GM23338 (cell line): ENCODE results near the gene NDC1. TPM values are rescaled to one million over a fixed set of nuclear protein-coding genes. Genes with fewer than 3 reads are reported as not detected.

ENCODE experiments used
- ATAC-seq: fragments of 200-7000 bp; cut with Tn5 transposase; 3 replicates; pipeline ENCODE4 v1.9.1; 2020
- DNase-seq: peaks from one replicate; pipeline ENCODE4 v3.0.0-alpha.2; 2015; ENCODE audit warnings: low spot score
- H2AFZ ChIP-seq: fragments of 200-600 bp; sonication (generic); 2 replicates; pipeline ENCODE4 v1.8.0; 2016; ENCODE audit warnings: antibody characterized with exemption, mild to moderate bottlenecking, moderate library complexity
- H3F3A ChIP-seq: fragments of 200-600 bp; sonication (generic); replicated peaks from 2 replicates; pipeline ENCODE4 v1.8.0; 2017; ENCODE audit warnings: antibody characterized with exemption, mixed run types, low read depth
- H3K27ac ChIP-seq: fragments of 200-600 bp; sonication (generic); 2 replicates; pipeline ENCODE4 v1.6.1; 2016; ENCODE audit warnings: low read depth
- H3K27me3 ChIP-seq: fragments of 200-600 bp; sonication (generic); 2 replicates; pipeline ENCODE4 v1.8.0; 2016; ENCODE audit warnings: mild to moderate bottlenecking, mixed run types, moderate library complexity; ENCODE audit not compliant: insufficient read depth
- H3K36me3 ChIP-seq: fragments of 200-600 bp; sonication (generic); 2 replicates; pipeline ENCODE4 v1.8.0; 2016; ENCODE audit warnings: mild to moderate bottlenecking; ENCODE audit not compliant: insufficient read depth
- H3K4me1 ChIP-seq: fragments of 200-600 bp; sonication (generic); 2 replicates; pipeline ENCODE4 v1.8.0; 2016; ENCODE audit warnings: mild to moderate bottlenecking, moderate library complexity; ENCODE audit not compliant: insufficient read depth
- H3K4me2 ChIP-seq: fragments of 200-600 bp; sonication (generic); 2 replicates; pipeline ENCODE4 v1.7.1; 2017; ENCODE audit warnings: mixed run types
- H3K4me3 ChIP-seq: fragments of 200-600 bp; sonication (generic); 2 replicates; pipeline ENCODE4 v1.6.1; 2016; ENCODE audit warnings: mixed run types
- H3K79me2 ChIP-seq: fragments of 200-600 bp; sonication (generic); replicated peaks from 2 replicates; pipeline ENCODE4 v1.8.0; 2017; ENCODE audit warnings: mild to moderate bottlenecking; ENCODE audit not compliant: insufficient read depth
- H3K9me2 ChIP-seq: fragments of 200-600 bp; sonication (generic); 2 replicates; pipeline ENCODE4 v1.8.0; 2017; ENCODE audit not compliant: insufficient read depth
- H4K20me1 ChIP-seq: fragments of 200-600 bp; sonication (generic); replicated peaks from 2 replicates; pipeline ENCODE4 v1.8.0; 2017; ENCODE audit warnings: mild to moderate bottlenecking; ENCODE audit not compliant: insufficient read depth
- H3K27ac Mint-ChIP-seq: 2 replicates; pipeline ENCODE4 v1.8.0; 2020; ENCODE audit warnings: inconsistent platforms, mild to moderate bottlenecking, moderate library complexity, mixed read lengths
- H3K27me3 Mint-ChIP-seq: 3 replicates; pipeline ENCODE4 v1.8.0; 2022; ENCODE audit warnings: low read depth, mild to moderate bottlenecking, moderate library complexity, mixed read lengths, inconsistent platforms; ENCODE audit not compliant: insufficient read depth, poor library complexity
- H3K36me3 Mint-ChIP-seq: 3 replicates; pipeline ENCODE4 v1.8.0; 2021; ENCODE audit warnings: low read depth, mild to moderate bottlenecking, inconsistent platforms, moderate library complexity, mixed read lengths
- H3K4me1 Mint-ChIP-seq: 3 replicates; pipeline ENCODE4 v1.8.0; 2020; ENCODE audit warnings: mild to moderate bottlenecking, inconsistent platforms, mixed read lengths
- H3K4me3 Mint-ChIP-seq: 3 replicates; pipeline ENCODE4 v1.8.0; 2021; ENCODE audit warnings: moderate library complexity, mild to moderate bottlenecking, inconsistent platforms, mixed read lengths
- H3K9me3 Mint-ChIP-seq: 3 replicates; pipeline ENCODE4 v1.8.0; 2020; ENCODE audit warnings: moderate library complexity, mild to moderate bottlenecking, inconsistent platforms, mixed read lengths
- CREB1 ChIP-seq: fragments of 250-450 bp; sonication (Bioruptor Pico); IDR thresholded peaks from 2 replicates; pipeline ENCODE4 v1.5.0; 2020; ENCODE audit warnings: low read depth, mild to moderate bottlenecking, moderate library complexity
- EZH2 ChIP-seq: fragments of 200-600 bp; sonication (generic); IDR thresholded peaks from one replicate; pipeline ENCODE4 v1.8.0; 2017; ENCODE audit warnings: antibody characterized with exemption, mild to moderate bottlenecking, low read depth; ENCODE audit not compliant: unreplicated experiment
- EZH2phosphoT487 ChIP-seq: fragments of 200-600 bp; sonication (generic); IDR thresholded peaks from one replicate; pipeline ENCODE4 v1.8.1; 2018; ENCODE audit warnings: antibody characterized with exemption; ENCODE audit not compliant: unreplicated experiment
- JUNB ChIP-seq: IDR thresholded peaks from one replicate; pipeline ENCODE4 v1.6.1; 2016; ENCODE audit warnings: antibody characterized with exemption; ENCODE audit not compliant: unreplicated experiment
- NANOG ChIP-seq: IDR thresholded peaks from 2 replicates; pipeline ENCODE4 v1.6.1; 2016; ENCODE audit warnings: antibody characterized with exemption, borderline replicate concordance
- POLR2AphosphoS5 ChIP-seq: IDR thresholded peaks from 2 replicates; pipeline ENCODE4 v1.6.1; 2016; ENCODE audit warnings: antibody characterized with exemption, low read depth
- STAT1 ChIP-seq: IDR thresholded peaks from one replicate; pipeline ENCODE4 v1.6.1; 2016; ENCODE audit warnings: antibody characterized with exemption; ENCODE audit not compliant: unreplicated experiment
- ZNF114 ChIP-seq: fragments of 250-450 bp; sonication (Bioruptor Pico); IDR thresholded peaks from 2 replicates; pipeline ENCODE4 v1.5.0; 2020; ENCODE audit warnings: mild to moderate bottlenecking, moderate library complexity
- ZNF331 ChIP-seq: fragments of 250-450 bp; sonication (Bioruptor Pico); IDR thresholded peaks from 2 replicates; pipeline ENCODE4 v1.5.0; 2020; ENCODE audit warnings: low read depth, mild to moderate bottlenecking, moderate library complexity
- polyA plus RNA-seq: library from polyadenylated mRNA; unstranded; fragments of >200 nt; fragmentation: Nextera tagmentation; extraction: Ambion mirVana; gene quantifications from 2 replicates; pipeline ENCODE4 v1.2.1, GENCODE V29; 2016
- total RNA-seq: library from RNA; depleted of rRNA; stranded (reverse); fragments of >200 nt; shearing (Covaris generic); gene quantifications from 2 replicates; pipeline ENCODE4 v1.2.3, GENCODE V29; 2014
- TF ChIP-seq, protein P1 (sequence below): IDR thresholded peaks from one replicate; pipeline ENCODE4 v1.6.1; 2018; ENCODE audit warnings: antibody characterized with exemption; ENCODE audit not compliant: unreplicated experiment
- TF ChIP-seq, protein P2 (sequence below), 2 experiments: fragments of 200-600 bp in 1 of 2; sonication (generic) in 1 of 2; conservative IDR thresholded peaks; 2 replicates each; pipeline versions ENCODE4 v1.5.1 to v1.6.1; 2016 to 2017; ENCODE audit warnings: antibody characterized with exemption in 2 of 2, low read depth in 2 of 2, mild to moderate bottlenecking in 2 of 2, moderate library complexity in 1 of 2
- TF ChIP-seq, protein P3 (sequence below): fragments of 250-450 bp; sonication (Bioruptor Pico); IDR thresholded peaks from 2 replicates; pipeline ENCODE4 v1.5.0; 2020; ENCODE audit warnings: mild to moderate bottlenecking, moderate library complexity
- TF ChIP-seq, protein P4 (sequence below): IDR thresholded peaks from 2 replicates; pipeline ENCODE4 v1.6.1; 2016; ENCODE audit warnings: antibody characterized with exemption

Gene NDC1
- total and polyA plus RNA-seq, 2 experiments from 2014 or later, result 19.8 to 100 TPM

DNA sequence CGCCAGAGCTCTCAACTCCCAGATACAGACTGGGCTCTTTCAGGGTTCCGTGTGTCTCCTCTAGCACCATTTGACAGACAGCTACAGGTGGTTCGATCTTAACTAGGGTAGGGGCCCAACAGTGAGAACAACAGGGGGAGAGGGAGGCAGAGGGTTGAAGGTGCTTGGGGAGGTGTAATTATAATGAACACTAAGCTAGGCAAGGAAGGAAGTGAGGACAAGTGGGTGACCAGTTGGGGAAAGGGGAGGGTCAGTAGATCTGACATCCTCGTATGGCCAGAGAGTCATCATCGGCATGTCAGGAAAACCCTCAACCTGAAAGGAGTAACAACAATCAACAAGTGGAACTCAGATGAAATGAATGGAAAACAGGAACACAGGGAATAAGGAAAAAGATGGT lies 121.9 kb downstream of the NDC1 start:
- Mint-ChIP-seq H3K9me3 (no peaks in the 10 kb centered on the region), H3K36me3 (no peaks in the 10 kb centered on the region; the same call in 2 of the 3 replicates), H3K4me3 (no peak overlapping the region), H3K4me1 (no peaks in the 10 kb centered on the region; the same call in 1 of the 3 replicates), H3K27me3 (peaks cover 11% of the 10 kb centered on the region), H3K27ac (no peak overlapping the region)
- ATAC-seq (no peak), DNase-seq (no peak)
- H3K4me1 ChIP-seq, result no peaks in the 10 kb centered on the region; the same call in 1 of the 2 replicates
- peak overlapping the region; percentile 78; the same call in 1 of the 2 replicates for H2AFZ ChIP-seq
- H3K4me3 ChIP-seq, result no peak overlapping the region
- no peaks in the 10 kb centered on the region for H3F3A ChIP-seq
- H3K79me2 ChIP-seq, result no peaks in the 10 kb centered on the region
- H3K27ac ChIP-seq, result no peak overlapping the region
- H3K36me3 ChIP-seq, result no peaks in the 10 kb centered on the region
- no peak overlapping the region for H3K4me2 ChIP-seq
- no peaks in the 10 kb centered on the region for H3K9me2 ChIP-seq
- H3K27me3 ChIP-seq, result no peaks in the 10 kb centered on the region
- H4K20me1 ChIP-seq, result no peaks in the 10 kb centered on the region
- TF ChIP-seq EZH2 (no peak), CREB1 (no peak), ZNF331 (CRISPR knock-in tag) (no peak), JUNB (no peak), POLR2AphosphoS5 (no peak), NANOG (no peak), STAT1 (no peak), ZNF114 (CRISPR knock-in tag) (no peak), EZH2phosphoT487 (no peak)
- TF ChIP-seq, protein P1, sequence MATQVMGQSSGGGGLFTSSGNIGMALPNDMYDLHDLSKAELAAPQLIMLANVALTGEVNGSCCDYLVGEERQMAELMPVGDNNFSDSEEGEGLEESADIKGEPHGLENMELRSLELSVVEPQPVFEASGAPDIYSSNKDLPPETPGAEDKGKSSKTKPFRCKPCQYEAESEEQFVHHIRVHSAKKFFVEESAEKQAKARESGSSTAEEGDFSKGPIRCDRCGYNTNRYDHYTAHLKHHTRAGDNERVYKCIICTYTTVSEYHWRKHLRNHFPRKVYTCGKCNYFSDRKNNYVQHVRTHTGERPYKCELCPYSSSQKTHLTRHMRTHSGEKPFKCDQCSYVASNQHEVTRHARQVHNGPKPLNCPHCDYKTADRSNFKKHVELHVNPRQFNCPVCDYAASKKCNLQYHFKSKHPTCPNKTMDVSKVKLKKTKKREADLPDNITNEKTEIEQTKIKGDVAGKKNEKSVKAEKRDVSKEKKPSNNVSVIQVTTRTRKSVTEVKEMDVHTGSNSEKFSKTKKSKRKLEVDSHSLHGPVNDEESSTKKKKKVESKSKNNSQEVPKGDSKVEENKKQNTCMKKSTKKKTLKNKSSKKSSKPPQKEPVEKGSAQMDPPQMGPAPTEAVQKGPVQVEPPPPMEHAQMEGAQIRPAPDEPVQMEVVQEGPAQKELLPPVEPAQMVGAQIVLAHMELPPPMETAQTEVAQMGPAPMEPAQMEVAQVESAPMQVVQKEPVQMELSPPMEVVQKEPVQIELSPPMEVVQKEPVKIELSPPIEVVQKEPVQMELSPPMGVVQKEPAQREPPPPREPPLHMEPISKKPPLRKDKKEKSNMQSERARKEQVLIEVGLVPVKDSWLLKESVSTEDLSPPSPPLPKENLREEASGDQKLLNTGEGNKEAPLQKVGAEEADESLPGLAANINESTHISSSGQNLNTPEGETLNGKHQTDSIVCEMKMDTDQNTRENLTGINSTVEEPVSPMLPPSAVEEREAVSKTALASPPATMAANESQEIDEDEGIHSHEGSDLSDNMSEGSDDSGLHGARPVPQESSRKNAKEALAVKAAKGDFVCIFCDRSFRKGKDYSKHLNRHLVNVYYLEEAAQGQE, result no peak
- TF ChIP-seq, protein P2, sequence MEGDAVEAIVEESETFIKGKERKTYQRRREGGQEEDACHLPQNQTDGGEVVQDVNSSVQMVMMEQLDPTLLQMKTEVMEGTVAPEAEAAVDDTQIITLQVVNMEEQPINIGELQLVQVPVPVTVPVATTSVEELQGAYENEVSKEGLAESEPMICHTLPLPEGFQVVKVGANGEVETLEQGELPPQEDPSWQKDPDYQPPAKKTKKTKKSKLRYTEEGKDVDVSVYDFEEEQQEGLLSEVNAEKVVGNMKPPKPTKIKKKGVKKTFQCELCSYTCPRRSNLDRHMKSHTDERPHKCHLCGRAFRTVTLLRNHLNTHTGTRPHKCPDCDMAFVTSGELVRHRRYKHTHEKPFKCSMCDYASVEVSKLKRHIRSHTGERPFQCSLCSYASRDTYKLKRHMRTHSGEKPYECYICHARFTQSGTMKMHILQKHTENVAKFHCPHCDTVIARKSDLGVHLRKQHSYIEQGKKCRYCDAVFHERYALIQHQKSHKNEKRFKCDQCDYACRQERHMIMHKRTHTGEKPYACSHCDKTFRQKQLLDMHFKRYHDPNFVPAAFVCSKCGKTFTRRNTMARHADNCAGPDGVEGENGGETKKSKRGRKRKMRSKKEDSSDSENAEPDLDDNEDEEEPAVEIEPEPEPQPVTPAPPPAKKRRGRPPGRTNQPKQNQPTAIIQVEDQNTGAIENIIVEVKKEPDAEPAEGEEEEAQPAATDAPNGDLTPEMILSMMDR (conservative IDR thresholded peaks at IDR 0.05; ENCODE audit: low read depth in 2 of 2), result no peak
- TF ChIP-seq, protein P3, sequence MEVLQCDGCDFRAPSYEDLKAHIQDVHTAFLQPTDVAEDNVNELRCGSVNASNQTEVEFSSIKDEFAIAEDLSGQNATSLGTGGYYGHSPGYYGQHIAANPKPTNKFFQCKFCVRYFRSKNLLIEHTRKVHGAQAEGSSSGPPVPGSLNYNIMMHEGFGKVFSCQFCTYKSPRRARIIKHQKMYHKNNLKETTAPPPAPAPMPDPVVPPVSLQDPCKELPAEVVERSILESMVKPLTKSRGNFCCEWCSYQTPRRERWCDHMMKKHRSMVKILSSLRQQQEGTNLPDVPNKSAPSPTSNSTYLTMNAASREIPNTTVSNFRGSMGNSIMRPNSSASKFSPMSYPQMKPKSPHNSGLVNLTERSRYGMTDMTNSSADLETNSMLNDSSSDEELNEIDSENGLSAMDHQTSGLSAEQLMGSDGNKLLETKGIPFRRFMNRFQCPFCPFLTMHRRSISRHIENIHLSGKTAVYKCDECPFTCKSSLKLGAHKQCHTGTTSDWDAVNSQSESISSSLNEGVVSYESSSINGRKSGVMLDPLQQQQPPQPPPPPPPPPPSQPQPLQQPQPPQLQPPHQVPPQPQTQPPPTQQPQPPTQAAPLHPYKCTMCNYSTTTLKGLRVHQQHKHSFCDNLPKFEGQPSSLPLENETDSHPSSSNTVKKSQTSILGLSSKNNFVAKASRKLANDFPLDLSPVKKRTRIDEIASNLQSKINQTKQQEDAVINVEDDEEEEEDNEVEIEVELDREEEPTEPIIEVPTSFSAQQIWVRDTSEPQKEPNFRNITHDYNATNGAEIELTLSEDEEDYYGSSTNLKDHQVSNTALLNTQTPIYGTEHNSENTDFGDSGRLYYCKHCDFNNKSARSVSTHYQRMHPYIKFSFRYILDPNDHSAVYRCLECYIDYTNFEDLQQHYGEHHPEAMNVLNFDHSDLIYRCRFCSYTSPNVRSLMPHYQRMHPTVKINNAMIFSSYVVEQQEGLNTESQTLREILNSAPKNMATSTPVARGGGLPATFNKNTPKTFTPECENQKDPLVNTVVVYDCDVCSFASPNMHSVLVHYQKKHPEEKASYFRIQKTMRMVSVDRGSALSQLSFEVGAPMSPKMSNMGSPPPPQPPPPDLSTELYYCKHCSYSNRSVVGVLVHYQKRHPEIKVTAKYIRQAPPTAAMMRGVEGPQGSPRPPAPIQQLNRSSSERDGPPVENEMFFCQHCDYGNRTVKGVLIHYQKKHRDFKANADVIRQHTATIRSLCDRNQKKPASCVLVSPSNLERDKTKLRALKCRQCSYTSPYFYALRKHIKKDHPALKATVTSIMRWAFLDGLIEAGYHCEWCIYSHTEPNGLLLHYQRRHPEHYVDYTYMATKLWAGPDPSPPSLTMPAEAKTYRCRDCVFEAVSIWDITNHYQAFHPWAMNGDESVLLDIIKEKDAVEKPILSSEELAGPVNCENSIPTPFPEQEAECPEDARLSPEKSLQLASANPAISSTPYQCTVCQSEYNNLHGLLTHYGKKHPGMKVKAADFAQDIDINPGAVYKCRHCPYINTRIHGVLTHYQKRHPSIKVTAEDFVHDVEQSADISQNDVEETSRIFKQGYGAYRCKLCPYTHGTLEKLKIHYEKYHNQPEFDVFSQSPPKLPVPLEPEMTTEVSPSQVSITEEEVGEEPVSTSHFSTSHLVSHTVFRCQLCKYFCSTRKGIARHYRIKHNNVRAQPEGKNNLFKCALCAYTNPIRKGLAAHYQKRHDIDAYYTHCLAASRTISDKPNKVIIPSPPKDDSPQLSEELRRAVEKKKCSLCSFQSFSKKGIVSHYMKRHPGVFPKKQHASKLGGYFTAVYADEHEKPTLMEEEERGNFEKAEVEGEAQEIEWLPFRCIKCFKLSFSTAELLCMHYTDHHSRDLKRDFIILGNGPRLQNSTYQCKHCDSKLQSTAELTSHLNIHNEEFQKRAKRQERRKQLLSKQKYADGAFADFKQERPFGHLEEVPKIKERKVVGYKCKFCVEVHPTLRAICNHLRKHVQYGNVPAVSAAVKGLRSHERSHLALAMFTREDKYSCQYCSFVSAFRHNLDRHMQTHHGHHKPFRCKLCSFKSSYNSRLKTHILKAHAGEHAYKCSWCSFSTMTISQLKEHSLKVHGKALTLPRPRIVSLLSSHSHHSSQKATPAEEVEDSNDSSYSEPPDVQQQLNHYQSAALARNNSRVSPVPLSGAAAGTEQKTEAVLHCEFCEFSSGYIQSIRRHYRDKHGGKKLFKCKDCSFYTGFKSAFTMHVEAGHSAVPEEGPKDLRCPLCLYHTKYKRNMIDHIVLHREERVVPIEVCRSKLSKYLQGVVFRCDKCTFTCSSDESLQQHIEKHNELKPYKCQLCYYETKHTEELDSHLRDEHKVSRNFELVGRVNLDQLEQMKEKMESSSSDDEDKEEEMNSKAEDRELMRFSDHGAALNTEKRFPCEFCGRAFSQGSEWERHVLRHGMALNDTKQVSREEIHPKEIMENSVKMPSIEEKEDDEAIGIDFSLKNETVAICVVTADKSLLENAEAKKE (CRISPR knock-in tag), result no peak
- TF ChIP-seq, protein P4, sequence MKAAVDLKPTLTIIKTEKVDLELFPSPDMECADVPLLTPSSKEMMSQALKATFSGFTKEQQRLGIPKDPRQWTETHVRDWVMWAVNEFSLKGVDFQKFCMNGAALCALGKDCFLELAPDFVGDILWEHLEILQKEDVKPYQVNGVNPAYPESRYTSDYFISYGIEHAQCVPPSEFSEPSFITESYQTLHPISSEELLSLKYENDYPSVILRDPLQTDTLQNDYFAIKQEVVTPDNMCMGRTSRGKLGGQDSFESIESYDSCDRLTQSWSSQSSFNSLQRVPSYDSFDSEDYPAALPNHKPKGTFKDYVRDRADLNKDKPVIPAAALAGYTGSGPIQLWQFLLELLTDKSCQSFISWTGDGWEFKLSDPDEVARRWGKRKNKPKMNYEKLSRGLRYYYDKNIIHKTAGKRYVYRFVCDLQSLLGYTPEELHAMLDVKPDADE, result no peak
